ENCODE results near the gene GRM7.

The GRM7 gene

DNA sequence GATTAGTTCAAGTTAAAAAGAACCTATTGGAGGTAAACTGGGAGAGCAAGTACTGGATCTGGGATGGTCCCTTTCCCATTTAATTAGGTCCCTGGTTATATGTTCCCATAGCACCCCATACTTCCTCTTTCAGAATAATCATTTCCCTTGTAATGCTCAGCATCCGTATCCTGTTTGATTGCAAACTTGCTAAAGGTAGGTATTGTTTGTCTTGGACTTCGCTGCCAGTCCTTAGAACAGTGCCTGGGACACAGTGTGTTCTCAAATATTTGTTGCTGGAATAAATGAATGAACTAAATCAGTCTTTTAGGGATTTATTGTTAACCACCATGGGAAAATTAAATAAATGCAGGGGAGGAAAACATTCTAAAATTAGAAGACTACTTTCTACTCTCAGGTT, 299.8 kb downstream of the GRM7 start:
- DNase-seq: no peak

- DNase-seq: no peak
Observed at GRCh38 chr3:7166460-7166859, 305.5 kb downstream of the GRM7 start.

DNA sequence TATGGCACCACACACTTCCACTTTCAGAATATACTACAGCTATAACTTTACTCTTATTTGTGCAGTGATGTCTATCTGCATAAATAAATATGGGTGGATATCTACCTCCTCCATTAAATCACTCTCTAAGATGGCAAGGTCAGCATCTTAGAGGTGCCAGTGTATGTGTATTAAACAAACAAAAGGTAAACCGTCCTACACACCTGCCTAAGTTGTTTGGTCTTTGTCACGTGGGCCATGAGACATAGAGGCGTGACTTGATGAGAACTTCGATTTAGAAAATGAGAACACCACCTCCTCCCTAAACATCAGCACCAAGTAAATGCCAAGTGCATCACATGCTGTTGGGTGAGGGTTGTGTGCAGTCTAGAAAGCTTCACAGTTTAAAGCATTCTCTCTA, 310.6 kb downstream of the GRM7 start:
- no peak for DNase-seq

DNA sequence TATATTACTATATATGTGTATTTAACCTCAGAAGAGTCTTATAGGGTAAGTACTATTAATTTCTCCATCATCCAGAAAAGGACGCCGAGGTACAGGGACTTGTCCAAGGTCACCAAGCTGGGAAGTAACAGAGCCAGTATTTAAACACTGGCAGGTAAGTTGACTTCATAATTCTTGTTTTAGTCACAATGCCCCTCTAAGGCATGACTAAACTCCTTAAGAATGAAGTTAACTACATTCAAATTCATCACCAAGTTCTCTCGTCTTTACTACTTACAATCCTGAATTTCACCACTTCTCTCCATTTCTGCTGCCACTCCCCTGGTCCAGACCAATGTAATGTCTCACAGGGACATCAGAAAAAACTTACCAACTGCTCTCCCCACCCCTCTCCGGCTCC, 312.1 kb downstream of the GRM7 start:
- no peak for DNase-seq

DNA sequence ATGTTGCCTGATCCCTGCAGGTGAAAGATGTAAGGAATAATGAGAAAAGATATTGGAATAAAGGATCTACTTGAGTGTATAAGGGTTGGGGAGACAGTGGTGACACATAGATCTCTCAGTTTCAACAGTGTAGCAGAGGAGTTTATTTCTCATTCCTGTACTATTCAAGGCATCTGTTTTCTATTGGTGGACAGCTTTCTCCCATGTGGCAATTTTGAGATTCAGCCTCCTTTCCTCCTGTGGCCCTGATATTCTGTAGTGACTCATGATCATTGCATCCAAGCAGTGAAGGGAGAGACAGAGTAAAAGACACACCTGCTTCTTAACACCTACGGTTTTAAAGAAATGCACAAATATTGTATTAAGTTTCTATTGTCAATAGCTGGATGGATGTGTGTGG, 327.6 kb downstream of the GRM7 start:
- no peak for DNase-seq

DNA sequence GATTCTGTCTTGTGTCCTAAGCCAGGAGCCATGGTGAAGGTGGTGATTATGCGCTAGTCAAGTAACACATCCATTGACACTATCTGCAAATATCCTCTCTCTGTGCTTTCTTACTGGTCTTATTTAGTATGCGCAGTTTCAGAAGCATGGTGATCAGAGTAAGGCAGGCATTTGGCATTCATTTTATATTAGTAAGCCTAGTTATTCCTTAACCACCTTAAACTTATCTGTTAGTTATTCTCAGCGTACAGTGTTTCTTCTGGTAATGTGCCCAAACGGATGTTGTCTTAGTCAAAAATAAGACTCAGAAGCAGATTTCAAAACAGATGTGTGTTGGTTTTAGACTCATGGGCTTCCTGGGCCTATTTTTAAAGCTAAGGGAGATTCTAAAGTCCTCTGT, 329.2 kb downstream of the GRM7 start:
- DNase-seq: no peak

DNA sequence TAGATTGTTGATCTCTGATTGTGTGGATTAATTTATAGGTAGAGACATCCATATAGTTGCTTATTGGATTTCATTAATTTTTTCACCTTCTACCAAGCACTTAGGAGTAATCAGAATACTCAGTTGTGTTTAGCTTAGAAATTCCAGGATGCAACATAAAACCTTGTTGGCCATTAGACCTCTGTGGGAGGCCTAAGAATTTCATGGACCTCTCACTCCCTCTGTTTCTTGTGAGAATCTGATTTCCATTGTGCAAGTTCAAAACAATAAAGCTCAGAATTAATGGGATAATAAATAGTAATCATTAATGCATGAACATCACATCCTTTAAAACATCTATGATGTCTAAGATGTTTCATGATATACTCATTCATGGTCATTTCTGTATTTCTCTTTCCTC, 332.4 kb downstream of the GRM7 start:
- DNase-seq: no peak

GRCh38 chr3:7194071-7194835, 333.3 kb downstream of the GRM7 start:
- DNase-seq: no peak

GRCh38 chr3:7195934-7196333, 335.0 kb downstream of the GRM7 start:
- DNase-seq: no peak

GRCh38 chr3:7201784-7202183, 340.9 kb downstream of the GRM7 start:
- DNase-seq: no peak

DNA sequence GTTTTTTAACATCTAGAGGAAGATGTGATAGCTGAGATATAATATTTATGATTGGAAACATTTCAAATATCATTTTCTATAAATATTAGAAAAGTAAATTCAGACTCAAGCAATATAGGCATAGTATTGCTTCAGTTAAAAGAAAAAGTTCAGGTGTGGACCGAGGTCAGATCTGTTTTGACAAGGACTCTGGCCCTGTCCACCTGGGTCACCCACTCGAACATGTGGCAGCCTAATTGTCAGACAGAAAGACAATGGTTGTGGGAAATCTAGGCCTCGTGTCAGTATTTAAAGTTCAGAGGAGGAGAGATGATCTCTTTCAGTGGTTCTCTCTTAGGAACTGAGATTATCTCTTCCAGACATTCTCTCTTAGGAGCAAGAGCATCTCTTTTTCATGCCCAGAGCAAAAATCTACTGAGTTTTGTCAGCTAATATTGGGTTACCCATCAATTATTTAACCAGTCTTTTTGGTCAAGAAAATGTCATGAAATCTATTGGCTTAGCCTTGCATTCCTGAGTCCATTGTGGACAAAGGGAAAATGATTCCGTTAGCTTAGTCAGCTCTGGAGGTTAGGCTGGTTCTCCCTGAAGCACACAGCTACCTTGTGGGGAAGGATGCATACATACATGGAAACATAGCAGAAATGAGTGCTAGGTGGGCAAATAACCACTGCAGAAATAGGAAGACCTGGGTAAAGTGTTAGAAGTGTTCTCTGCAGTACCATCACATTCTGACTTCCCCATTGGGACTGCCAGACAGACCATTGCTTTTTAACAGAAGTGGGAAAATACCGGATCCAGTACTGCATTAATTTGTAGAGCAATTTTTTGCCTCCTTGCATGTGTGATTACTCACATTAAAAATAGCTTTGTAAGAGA, 343.3 kb downstream of the GRM7 start:
- no peak for DNase-seq

DNA sequence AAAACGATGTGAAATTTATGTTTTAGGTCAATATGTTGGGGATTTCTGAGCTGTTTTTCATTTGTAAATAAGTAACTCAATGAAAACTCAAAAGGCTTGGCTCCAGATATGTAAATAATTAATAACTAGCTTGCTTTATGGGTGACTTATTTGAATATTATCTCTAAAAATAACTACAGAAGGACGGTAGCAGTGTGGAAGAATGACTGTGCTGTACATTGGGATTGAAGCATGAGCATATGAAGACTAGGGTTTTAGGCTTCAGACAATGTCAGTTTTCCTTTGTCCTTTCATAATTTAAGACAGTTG, 343.9 kb downstream of the GRM7 start:
- DNase-seq: no peak

DNA sequence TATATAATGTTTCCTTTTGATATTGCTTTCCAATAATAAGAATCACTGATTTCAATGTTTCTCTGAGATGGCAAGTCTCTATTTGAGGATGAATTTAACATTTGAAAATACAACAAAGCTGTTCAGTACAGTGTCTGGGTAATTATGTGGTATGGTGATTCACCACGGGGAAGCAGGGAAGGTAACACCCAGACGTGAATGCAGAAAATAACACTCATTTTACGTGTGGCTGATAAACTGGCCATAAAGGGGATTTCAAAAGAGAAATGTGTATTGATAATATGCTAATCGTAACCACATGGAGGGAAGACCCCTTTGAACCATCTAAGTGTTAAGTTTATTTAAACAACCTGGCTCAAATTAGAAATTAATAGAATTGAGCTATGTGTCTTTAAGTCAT, 344.6 kb downstream of the GRM7 start:
- DNase-seq: no peak

DNA sequence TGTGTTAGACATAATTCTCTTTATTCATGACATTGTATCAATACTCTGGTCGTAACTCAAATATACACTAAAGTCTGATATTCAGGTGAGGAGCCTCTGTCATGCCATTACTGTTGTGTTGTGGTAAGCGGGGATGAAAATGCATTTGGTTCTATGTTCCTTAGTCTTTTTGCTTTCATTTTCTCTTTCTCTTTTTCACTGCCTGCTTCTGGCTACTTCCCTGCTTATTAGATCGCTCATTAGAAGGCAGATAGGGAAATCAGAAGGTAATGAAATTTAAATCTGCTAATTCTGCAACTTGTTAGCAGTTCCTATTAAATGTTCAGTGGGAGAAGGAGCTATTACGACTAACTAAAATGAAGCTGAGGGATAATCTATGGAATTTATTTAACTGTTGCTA, 345.0 kb downstream of the GRM7 start:
- no peak for DNase-seq

DNA sequence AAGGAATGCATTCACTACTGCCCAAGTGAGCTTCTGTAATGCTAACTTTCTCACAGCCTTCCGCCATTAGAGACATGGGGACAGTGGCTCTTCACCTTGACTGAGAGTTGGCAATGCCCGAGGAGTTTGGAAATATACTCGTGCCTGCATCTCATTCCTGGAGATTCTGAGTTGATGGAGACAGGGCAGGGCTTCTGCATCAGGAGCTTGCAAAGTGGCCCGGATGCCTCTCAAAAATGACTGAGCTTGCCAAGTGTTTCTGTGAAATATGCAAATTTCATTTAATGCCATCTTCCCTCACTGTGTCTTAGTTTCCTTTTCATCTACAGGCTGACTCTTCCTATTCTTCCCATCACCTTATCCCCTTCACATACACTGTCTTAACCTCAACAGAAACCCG, 346.2 kb downstream of the GRM7 start:
- DNase-seq: no peak

- DNase-seq: no peak
Observed at GRCh38 chr3:7207928-7208327, 347.0 kb downstream of the GRM7 start.

DNA sequence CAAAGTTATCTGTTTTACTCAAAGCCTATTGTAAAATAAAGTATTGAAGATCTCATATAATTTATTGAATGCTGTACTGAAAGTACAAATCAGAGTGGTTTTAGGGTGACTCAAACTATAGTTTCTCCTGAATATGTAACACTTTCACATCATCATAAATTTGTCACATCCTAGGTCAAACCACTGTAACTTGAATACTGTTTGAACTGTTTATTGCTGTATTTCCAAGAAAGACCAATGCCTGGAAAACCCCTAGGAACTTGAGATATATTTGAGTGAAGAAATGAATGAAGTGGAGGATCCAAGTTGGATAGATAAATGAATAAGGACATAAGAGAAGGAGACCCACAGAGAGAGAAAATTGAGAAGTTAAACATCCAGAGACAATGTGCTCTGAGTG, 348.2 kb downstream of the GRM7 start:
- no peak for DNase-seq

DNA sequence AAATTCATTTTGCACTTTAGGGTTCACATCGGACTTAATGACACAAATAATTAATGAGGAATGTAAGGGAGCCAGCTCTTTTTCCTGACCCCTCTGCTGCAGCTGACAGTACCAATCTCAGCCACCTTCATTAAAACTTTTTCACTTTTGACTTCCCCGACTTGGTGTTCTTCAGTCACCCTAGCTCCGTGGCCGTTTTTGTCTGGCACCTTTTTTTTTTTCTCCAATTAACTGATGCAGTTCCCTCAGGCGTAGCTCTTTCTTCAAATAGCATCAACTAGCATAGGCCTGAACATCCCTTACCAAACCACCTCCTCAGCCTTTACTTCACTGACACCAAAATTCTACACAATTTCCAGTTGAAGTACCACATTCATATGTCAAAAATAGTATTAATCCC, 350.8 kb downstream of the GRM7 start:
- no peak for DNase-seq

- no peak for DNase-seq
Observed at GRCh38 chr3:7215706-7216105, 354.8 kb downstream of the GRM7 start.

DNA sequence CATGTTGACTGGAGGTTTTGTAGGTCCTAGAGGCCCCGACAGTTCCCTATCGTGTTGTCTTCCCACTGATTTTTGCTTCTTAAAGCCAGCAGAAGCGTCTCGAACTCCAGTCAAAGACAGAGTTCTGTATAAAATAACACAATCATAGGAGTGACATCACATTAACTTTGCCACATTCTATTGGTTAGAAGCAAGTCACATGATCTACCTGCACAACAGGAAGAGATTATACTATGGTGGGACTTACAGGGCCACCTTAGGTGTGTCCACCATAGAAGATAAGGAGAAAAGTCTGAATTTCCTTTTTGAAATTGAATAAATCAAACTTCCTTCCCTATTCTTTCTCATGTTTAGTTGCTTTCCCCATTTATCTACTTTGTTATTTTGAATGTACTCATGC, 365.5 kb downstream of the GRM7 start:
- no peak for DNase-seq

DNA sequence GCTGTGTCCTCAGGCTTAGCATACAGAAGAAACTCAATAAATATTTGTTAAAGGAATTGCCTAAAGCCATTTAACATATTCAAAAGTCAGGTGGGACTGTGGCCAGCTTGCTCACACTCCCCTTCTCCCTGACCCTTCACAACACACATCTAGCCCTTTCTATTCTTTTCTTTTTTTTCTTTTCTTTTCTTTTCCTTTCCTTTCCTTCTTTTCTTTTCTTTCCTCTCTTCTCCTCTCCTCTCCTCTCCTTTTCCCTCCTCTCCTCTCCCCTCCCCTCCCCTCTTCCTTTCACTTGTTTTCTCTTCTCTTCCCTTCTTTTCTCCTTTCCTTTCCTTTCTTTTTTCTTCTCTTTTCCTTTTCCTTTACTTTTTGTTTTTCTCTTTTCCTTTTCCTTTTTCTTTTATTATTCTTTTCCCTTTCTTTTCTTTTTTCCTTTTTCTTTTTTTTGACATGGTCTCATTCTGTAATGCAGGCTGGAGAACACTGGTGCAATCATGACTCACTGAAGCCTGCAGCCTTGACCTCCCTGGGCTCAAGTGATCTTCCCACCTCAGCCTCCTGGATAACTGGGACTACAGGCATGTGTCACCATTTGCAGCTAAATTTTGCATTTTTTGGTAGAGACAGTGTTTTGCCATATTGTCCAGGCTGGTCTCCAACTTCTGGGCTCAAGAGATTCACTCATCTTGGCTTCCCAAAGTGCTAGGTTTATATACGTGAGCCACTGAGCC, 377.8 kb downstream of the GRM7 start:
- DNase-seq: no peak

- DNase-seq: no peak
Observed at GRCh38 chr3:7241584-7242302, 380.8 kb downstream of the GRM7 start.

DNA sequence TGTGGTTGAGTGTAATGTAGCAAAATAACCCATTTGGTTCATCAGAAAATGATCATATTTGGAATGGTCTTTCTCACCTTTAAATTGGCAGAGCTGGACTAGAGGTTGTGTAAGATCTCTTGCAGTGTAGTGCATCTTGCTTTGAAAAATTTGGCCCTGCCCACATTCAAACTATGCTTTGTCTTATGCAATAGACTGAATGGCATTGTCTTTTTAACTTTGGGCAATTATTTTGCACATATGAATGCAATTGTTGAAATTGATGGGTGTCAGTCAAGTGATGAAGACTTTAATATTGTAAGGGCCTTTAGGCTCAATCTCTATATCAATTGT, 381.4 kb downstream of the GRM7 start:
- no peak for DNase-seq

All from central memory CD4-positive, alpha-beta T cell (primary cell).